Measurements from ENCODE around the gene MYO1G. TPM values are rescaled to one million over a fixed set of nuclear protein-coding genes. Genes with fewer than 3 reads are reported as not detected.
A peak's percentile ranks its signal among the peaks of the same experiment; 100 is the strongest.

Gene MYO1G
- 50.2 TPM for polyA plus RNA-seq (2013)

- POLR2A ChIA-PET: interaction anchor here (0.6 to 4.5 kb wide), 8 partner anchors 16 to 84 kb away, joined by 3 to 19 read pairs (median 4); partner anchors contain the start of gene CCM2
- H3K4me3 ChIP-seq (ENCODE audit: control insufficient read depth in 1 of 7, extremely low read depth in 1 of 7, insufficient read depth in 4 of 7, low read depth in 2 of 7, low read length in 6 of 7): peak within 1 kb of the TSS; percentile 6 to 91 (median 61)
- no peaks in the 10 kb centered on the region for H3K27me3 ChIP-seq (replicated peaks in 2 of 5; ENCODE audit: control insufficient read depth in 4 of 5, insufficient read depth in 5 of 5, low read length in 4 of 5)
- peaks cover 13 to 87% (median 61%) of the 10 kb centered on the region in 4 experiments for H3K4me1 ChIP-seq (ENCODE audit: control extremely low read depth in 1 of 4, control insufficient read depth in 4 of 4, insufficient read depth in 4 of 4, low read length in 3 of 4)
- DNase-seq: peak; percentile 87 to 98 (median 97)
- peak within 1 kb of the TSS; percentile 87 to 96 for H3K27ac ChIP-seq (ENCODE audit: insufficient read depth in 1 of 2, low read depth in 1 of 2, low read length in 2 of 2, poor library complexity in 1 of 2, severe bottlenecking in 2 of 2)
- CTCF ChIA-PET: interaction anchor here (0.6 to 15.0 kb wide), 5 partner anchors 16 to 94 kb away, joined by 3 to 204 read pairs (median 4); partner anchors contain the start of genes CCM2 and PURB
- WGBS (ENCODE audit: insufficient coverage): 1% methylated on average over 19 of the region's 24 CpGs
- peaks cover 13 to 55% (median 34%) of the 10 kb centered on the region in 4 experiments for H3K36me3 ChIP-seq (ENCODE audit: control insufficient read depth in 4 of 4, insufficient read depth in 4 of 4, low read length in 3 of 4)
- no peaks in the 10 kb centered on the region for H3K9me3 ChIP-seq (ENCODE audit: control extremely low read depth in 1 of 5, control insufficient read depth in 4 of 5, insufficient read depth in 2 of 5, low read depth in 1 of 5, low read length in 4 of 5)
Observed at GRCh38 chr7:44978511-44979366, at the start of gene MYO1G. TSS of gene MYO1G (minus strand) at chr7:44979015. CDS start at chr7:44978961, 54 bp downstream.

- Histone ChIP-seq H3K27me3 (replicated peaks in 2 of 5; ENCODE audit: control insufficient read depth in 4 of 5, insufficient read depth in 5 of 5, low read length in 4 of 5) (no peaks in the 10 kb centered on the region), H3K36me3 (ENCODE audit: control insufficient read depth in 4 of 4, insufficient read depth in 4 of 4, low read length in 3 of 4) (peaks cover 0 to 38% (median 5%) of the 10 kb centered on the region in 4 experiments), H3K27ac (ENCODE audit: insufficient read depth in 1 of 2, low read depth in 1 of 2, low read length in 2 of 2, poor library complexity in 1 of 2, severe bottlenecking in 2 of 2) (peak overlapping the region; percentile 89 to 90), H3K4me1 (ENCODE audit: control extremely low read depth in 1 of 4, control insufficient read depth in 4 of 4, insufficient read depth in 4 of 4, low read length in 3 of 4) (peaks cover 12 to 79% (median 69%) of the 10 kb centered on the region in 4 experiments), H3K9me3 (ENCODE audit: control extremely low read depth in 1 of 5, control insufficient read depth in 4 of 5, insufficient read depth in 2 of 5, low read depth in 1 of 5, low read length in 4 of 5) (no peaks in the 10 kb centered on the region), H3K4me3 (ENCODE audit: control insufficient read depth in 1 of 7, extremely low read depth in 1 of 7, insufficient read depth in 4 of 7, low read depth in 2 of 7, low read length in 6 of 7) (peak overlapping the region; percentile 68 to 99 (median 93))
- peak in 2 of 3 donors; percentile 29 to 46 for DNase-seq
- WGBS (ENCODE audit: insufficient coverage): 0% methylated on average over 7 of the region's 17 CpGs
- ChIA-PET CTCF (interaction anchor here (0.6 to 12.4 kb wide), 11 partner anchors 8 to 318 kb away, joined by 3 to 138 read pairs (median 5); partner anchors contain the start of genes CCM2, MYO1G and TBRG4), POLR2A (interaction anchor here (0.6 to 4.0 kb wide), 9 partner anchors 8 to 83 kb away, joined by 3 to 49 read pairs (median 5); partner anchors contain the start of genes CCM2, MYO1G and TBRG4)
Observed at GRCh38 chr7:45028138-45028919, 49.5 kb upstream of the MYO1G start.

GRCh38 chr7:45027774-45028114 lies 48.9 kb upstream of the MYO1G start:
- ChIA-PET POLR2A (interaction anchor here (0.9 to 4.0 kb wide), 13 partner anchors 9 to 179 kb away, joined by 3 to 49 read pairs (median 4); partner anchors contain the start of genes CCM2, H2AZ2, MYO1G and TBRG4), CTCF (interaction anchor here (0.8 to 12.4 kb wide), 12 partner anchors 9 to 84 kb away, joined by 3 to 138 read pairs (median 5); partner anchors contain the start of genes CCM2, MYO1G and TBRG4)
- peaks cover 12 to 73% (median 63%) of the 10 kb centered on the region in 4 experiments for H3K4me1 ChIP-seq (ENCODE audit: control extremely low read depth in 1 of 4, control insufficient read depth in 4 of 4, insufficient read depth in 4 of 4, low read length in 3 of 4)
- peaks cover 0 to 33% (median 3%) of the 10 kb centered on the region in 4 experiments for H3K36me3 ChIP-seq (ENCODE audit: control insufficient read depth in 4 of 4, insufficient read depth in 4 of 4, low read length in 3 of 4)
- no peaks in the 10 kb centered on the region for H3K27me3 ChIP-seq (replicated peaks in 2 of 5; ENCODE audit: control insufficient read depth in 4 of 5, insufficient read depth in 5 of 5, low read length in 4 of 5)
- H3K4me3 ChIP-seq (ENCODE audit: control insufficient read depth in 1 of 7, extremely low read depth in 1 of 7, insufficient read depth in 4 of 7, low read depth in 2 of 7, low read length in 6 of 7): peak overlapping the region; percentile 68 to 99 (median 93)
- H3K9me3 ChIP-seq (ENCODE audit: control extremely low read depth in 1 of 5, control insufficient read depth in 4 of 5, insufficient read depth in 2 of 5, low read depth in 1 of 5, low read length in 4 of 5): no peaks in the 10 kb centered on the region
- WGBS (ENCODE audit: insufficient coverage): 0% methylated on average over 2 of the region's 4 CpGs
- no peak for DNase-seq
- H3K27ac ChIP-seq (ENCODE audit: insufficient read depth in 1 of 2, low read depth in 1 of 2, low read length in 2 of 2, poor library complexity in 1 of 2, severe bottlenecking in 2 of 2): peak overlapping the region; percentile 89 to 90

GRCh38 chr7:45026984-45027773 lies 48.4 kb upstream of the MYO1G start:
- CTCF ChIA-PET: interaction anchor here (0.8 to 12.4 kb wide), 13 partner anchors 9 to 85 kb away, joined by 3 to 138 read pairs (median 5); partner anchors contain the start of genes CCM2, MYO1G and TBRG4
- peak; percentile 84 to 95 (median 92) for DNase-seq
- POLR2A ChIA-PET: interaction anchor here (0.9 to 4.0 kb wide), 12 partner anchors 9 to 179 kb away, joined by 3 to 49 read pairs (median 6); partner anchors contain the start of genes CCM2, H2AZ2, MYO1G and TBRG4
- 0% methylated on average over 9 of the region's 10 CpGs for WGBS (ENCODE audit: insufficient coverage)
- Histone ChIP-seq H3K27me3 (replicated peaks in 2 of 5; ENCODE audit: control insufficient read depth in 4 of 5, insufficient read depth in 5 of 5, low read length in 4 of 5) (no peaks in the 10 kb centered on the region), H3K9me3 (ENCODE audit: control extremely low read depth in 1 of 5, control insufficient read depth in 4 of 5, insufficient read depth in 2 of 5, low read depth in 1 of 5, low read length in 4 of 5) (no peaks in the 10 kb centered on the region), H3K4me3 (ENCODE audit: control insufficient read depth in 1 of 7, extremely low read depth in 1 of 7, insufficient read depth in 4 of 7, low read depth in 2 of 7, low read length in 6 of 7) (peak overlapping the region; percentile 68 to 99 (median 93)), H3K27ac (ENCODE audit: insufficient read depth in 1 of 2, low read depth in 1 of 2, low read length in 2 of 2, poor library complexity in 1 of 2, severe bottlenecking in 2 of 2) (peak overlapping the region; percentile 89 to 90), H3K4me1 (ENCODE audit: control extremely low read depth in 1 of 4, control insufficient read depth in 4 of 4, insufficient read depth in 4 of 4, low read length in 3 of 4) (peaks cover 12 to 68% (median 58%) of the 10 kb centered on the region in 4 experiments), H3K36me3 (ENCODE audit: control insufficient read depth in 4 of 4, insufficient read depth in 4 of 4, low read length in 3 of 4) (peaks cover 0 to 30% (median 2%) of the 10 kb centered on the region in 4 experiments)

GRCh38 chr7:45026013-45026412 lies 47.2 kb upstream of the MYO1G start:
- ChIA-PET POLR2A (interaction anchor here (1.8 kb wide), 1 partner anchor 44 kb away, joined by 7 read pairs; no protein-coding TSS in a partner anchor), CTCF (interaction anchor here (1.1 to 12.4 kb wide), 7 partner anchors 10 to 52 kb away, joined by 3 to 138 read pairs (median 8); partner anchors contain the start of gene MYO1G)
- H3K9me3 ChIP-seq (ENCODE audit: control extremely low read depth in 1 of 5, control insufficient read depth in 4 of 5, insufficient read depth in 2 of 5, low read depth in 1 of 5, low read length in 4 of 5): no peaks in the 10 kb centered on the region
- WGBS (ENCODE audit: insufficient coverage): no CpG with 5 or more reads among the region's 1 CpG
- H3K4me3 ChIP-seq (ENCODE audit: control insufficient read depth in 1 of 7, extremely low read depth in 1 of 7, insufficient read depth in 4 of 7, low read depth in 2 of 7, low read length in 6 of 7): peak overlapping the region in 2 of 7 experiments; percentile 50 to 99
- H3K36me3 ChIP-seq (ENCODE audit: control insufficient read depth in 4 of 4, insufficient read depth in 4 of 4, low read length in 3 of 4): peaks cover 0 to 24% (median 1%) of the 10 kb centered on the region in 4 experiments
- DNase-seq: no peak
- H3K27me3 ChIP-seq (replicated peaks in 2 of 5; ENCODE audit: control insufficient read depth in 4 of 5, insufficient read depth in 5 of 5, low read length in 4 of 5): no peaks in the 10 kb centered on the region
- H3K4me1 ChIP-seq (ENCODE audit: control extremely low read depth in 1 of 4, control insufficient read depth in 4 of 4, insufficient read depth in 4 of 4, low read length in 3 of 4): peaks cover 12 to 72% (median 58%) of the 10 kb centered on the region in 4 experiments
- H3K27ac ChIP-seq (ENCODE audit: insufficient read depth in 1 of 2, low read depth in 1 of 2, low read length in 2 of 2, poor library complexity in 1 of 2, severe bottlenecking in 2 of 2): peak overlapping the region; percentile 3 to 57
